ENCODE data around the gene NMNAT3.

The NMNAT3 gene

GRCh38 chr3:139677388-139678155 is at the start of gene NMNAT3:
TSS of gene NMNAT3 (minus strand) at chr3:139677972. CDS start at chr3:139627724, 50,248 bp downstream.
- in situ Hi-C loops (cut with HindIII; ENCODE audit: low sequenced_read_pairs), result no loop called here

- in situ Hi-C loops (cut with HindIII; ENCODE audit: low sequenced_read_pairs), result no loop called here
These were observed 43.6 kb upstream of the NMNAT3 start for GRCh38 chr3:139721370-139721769.

GRCh38 chr3:139718415-139718814 is 40.6 kb upstream of the NMNAT3 start:
- in situ Hi-C loops (cut with HindIII; ENCODE audit: low sequenced_read_pairs), result no loop called here

- in situ Hi-C loops (cut with HindIII; ENCODE audit: low sequenced_read_pairs), result no loop called here
These were observed 39.2 kb upstream of the NMNAT3 start for GRCh38 chr3:139716908-139717485.

GRCh38 chr3:139715743-139716360 is 38.1 kb upstream of the NMNAT3 start:
- in situ Hi-C loops (cut with HindIII; ENCODE audit: low sequenced_read_pairs), result no loop called here

- in situ Hi-C loops (cut with HindIII; ENCODE audit: low sequenced_read_pairs), result no loop called here
These were observed 37.4 kb upstream of the NMNAT3 start for GRCh38 chr3:139715166-139715565.

GRCh38 chr3:139710212-139710611 is 32.4 kb upstream of the NMNAT3 start:
- in situ Hi-C loops (cut with HindIII; ENCODE audit: low sequenced_read_pairs), result no loop called here

- in situ Hi-C loops (cut with HindIII; ENCODE audit: low sequenced_read_pairs), result no loop called here
These were observed 27.9 kb upstream of the NMNAT3 start for GRCh38 chr3:139705631-139706030.

- in situ Hi-C loops (cut with HindIII; ENCODE audit: low sequenced_read_pairs), result no loop called here
These were observed 18.5 kb upstream of the NMNAT3 start for GRCh38 chr3:139696314-139696604.

- in situ Hi-C loops (cut with HindIII; ENCODE audit: low sequenced_read_pairs), result no loop called here
These were observed 17.9 kb upstream of the NMNAT3 start for GRCh38 chr3:139695426-139696313.

GRCh38 chr3:139695007-139695406 is 17.2 kb upstream of the NMNAT3 start:
- in situ Hi-C loops (cut with HindIII; ENCODE audit: low sequenced_read_pairs), result no loop called here

GRCh38 chr3:139694542-139694941 is 16.8 kb upstream of the NMNAT3 start:
- in situ Hi-C loops (cut with HindIII; ENCODE audit: low sequenced_read_pairs), result no loop called here

GRCh38 chr3:139691619-139692018 is 13.8 kb upstream of the NMNAT3 start:
- in situ Hi-C loops (cut with HindIII; ENCODE audit: low sequenced_read_pairs), result no loop called here

GRCh38 chr3:139689708-139690228 is 12.0 kb upstream of the NMNAT3 start:
- in situ Hi-C loops (cut with HindIII; ENCODE audit: low sequenced_read_pairs), result no loop called here

- in situ Hi-C loops (cut with HindIII; ENCODE audit: low sequenced_read_pairs), result no loop called here
These were observed 11.3 kb upstream of the NMNAT3 start for GRCh38 chr3:139689122-139689521.

- in situ Hi-C loops (cut with HindIII; ENCODE audit: low sequenced_read_pairs), result no loop called here
These were observed 9.7 kb upstream of the NMNAT3 start for GRCh38 chr3:139687431-139687830.

GRCh38 chr3:139686624-139687023 is 8.9 kb upstream of the NMNAT3 start:
- in situ Hi-C loops (cut with HindIII; ENCODE audit: low sequenced_read_pairs), result no loop called here

- in situ Hi-C loops (cut with HindIII; ENCODE audit: low sequenced_read_pairs), result no loop called here
These were observed 8.4 kb upstream of the NMNAT3 start for GRCh38 chr3:139686206-139686605.

GRCh38 chr3:139679220-139679775 is 1.5 kb upstream of the NMNAT3 start:
- in situ Hi-C loops (cut with HindIII; ENCODE audit: low sequenced_read_pairs), result no loop called here

GRCh38 chr3:139676632-139677387 is 962 bp downstream of the NMNAT3 start:
- in situ Hi-C loops (cut with HindIII; ENCODE audit: low sequenced_read_pairs), result no loop called here

Data from endothelial cell of hepatic sinusoid (primary cell).